ENCODE results near the gene FAM241A.
"Not testable (repeated sequence)": the region's sequence is repeated elsewhere in the genome, so short reads cannot be mapped to it uniquely, and the experiment has no call there.

Gene FAM241A

DNA sequence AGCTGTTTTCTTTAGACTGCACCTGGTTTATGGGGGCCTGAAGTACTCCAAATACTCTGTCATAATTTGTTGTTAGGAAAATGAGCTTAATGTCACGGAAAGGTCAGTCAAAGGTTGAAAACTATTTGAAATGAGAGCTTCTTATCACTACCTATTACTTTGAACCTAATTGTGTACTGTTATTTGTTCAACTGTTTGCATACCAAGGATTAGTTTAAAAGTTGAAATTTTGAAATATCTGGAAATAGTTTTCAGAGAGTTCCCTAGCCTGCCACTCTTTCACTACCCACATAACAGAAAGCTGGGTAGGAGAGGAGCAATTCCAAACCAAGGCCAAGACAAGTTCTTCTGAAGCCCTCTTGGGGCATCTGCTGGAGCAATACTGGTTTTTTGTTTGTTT is 58.3 kb downstream of the FAM241A start:
- DNase-seq (ENCODE audit: insufficient read length) (no peak), FAIRE-seq (no peak)
- TF ChIP-seq TAF1 (IDR thresholded peaks at IDR 0.05; ENCODE audit: borderline replicate concordance, low read depth, low read length): no peak
- no peak for TF ChIP-seq POLR2AphosphoS5 (IDR thresholded peaks at IDR 0.05; ENCODE audit: low read depth, low read length)
- TF ChIP-seq POLR2A (IDR thresholded peaks at IDR 0.05; ENCODE audit: low read depth, low read length): no peak

DNA sequence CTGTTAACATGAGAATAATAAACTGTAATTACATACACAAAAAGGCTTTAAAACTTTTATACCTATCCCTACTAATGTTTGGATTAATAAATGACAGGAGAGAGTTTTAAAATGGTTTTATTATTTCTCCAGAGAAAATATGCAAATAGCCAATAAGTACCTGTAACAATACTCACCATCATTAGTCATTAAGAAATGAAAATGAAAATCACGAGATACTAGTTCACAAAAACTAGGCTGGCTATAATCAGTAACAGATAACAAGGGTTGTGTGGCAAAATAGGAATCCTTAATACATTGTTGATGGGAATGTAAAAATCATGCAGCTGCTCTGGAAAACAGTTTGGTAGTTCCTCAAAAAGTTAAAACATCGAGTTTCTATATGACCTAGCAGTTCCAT is 61.2 kb downstream of the FAM241A start:
- DNase-seq (ENCODE audit: insufficient read length) (no peak), FAIRE-seq (no peak)
- TF ChIP-seq TAF1 (IDR thresholded peaks at IDR 0.05; ENCODE audit: borderline replicate concordance, low read depth, low read length) (no peak), POLR2A (IDR thresholded peaks at IDR 0.05; ENCODE audit: low read depth, low read length) (no peak), POLR2AphosphoS5 (IDR thresholded peaks at IDR 0.05; ENCODE audit: low read depth, low read length) (no peak)

DNA sequence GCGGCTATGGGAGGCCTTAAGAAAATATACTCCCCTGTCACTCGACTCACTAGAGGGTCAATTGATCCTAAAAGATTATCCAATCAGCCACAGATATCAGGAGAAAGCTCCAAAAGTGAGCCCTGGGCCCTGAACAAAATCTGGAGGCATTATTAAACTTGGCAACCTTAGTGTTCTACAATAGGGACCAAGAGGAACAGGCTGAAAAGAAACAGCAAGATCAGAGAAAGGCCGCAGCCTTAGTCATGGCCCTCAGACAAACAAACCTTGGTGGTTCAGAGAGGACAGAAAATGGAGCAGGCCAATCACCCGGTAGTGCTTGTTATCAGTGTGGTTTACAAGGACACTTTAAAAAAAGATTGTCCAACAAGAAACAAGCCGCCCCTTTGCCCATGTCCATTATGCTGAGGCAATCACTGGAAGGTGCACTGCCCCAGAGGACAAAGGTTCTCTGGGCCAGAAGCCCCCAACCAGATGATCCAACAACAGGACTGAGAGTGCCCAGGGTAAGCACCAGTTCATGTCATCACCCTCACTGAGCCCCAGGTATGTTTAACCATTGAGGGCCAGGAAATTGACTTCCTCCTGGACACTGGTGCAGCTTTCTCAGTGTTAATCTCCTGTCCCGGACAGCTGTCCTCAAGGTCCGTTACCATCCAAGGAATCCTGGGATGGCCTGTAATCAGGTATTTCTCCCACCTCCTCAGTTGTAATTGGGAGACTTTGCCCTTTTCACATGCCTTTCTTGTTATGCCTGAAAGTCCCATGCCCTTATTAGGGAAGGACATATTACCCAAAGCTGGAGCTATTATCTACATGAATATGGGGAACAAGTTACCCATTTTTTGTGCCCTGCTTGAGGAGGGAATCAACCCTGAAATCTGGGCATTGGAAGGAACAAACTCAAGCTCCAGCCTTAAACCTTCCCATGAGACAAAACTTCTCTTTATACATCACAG is 63.2 kb downstream of the FAM241A start:
- FAIRE-seq; DNase-seq (ENCODE audit: insufficient read length): not testable (repeated sequence)

DNA sequence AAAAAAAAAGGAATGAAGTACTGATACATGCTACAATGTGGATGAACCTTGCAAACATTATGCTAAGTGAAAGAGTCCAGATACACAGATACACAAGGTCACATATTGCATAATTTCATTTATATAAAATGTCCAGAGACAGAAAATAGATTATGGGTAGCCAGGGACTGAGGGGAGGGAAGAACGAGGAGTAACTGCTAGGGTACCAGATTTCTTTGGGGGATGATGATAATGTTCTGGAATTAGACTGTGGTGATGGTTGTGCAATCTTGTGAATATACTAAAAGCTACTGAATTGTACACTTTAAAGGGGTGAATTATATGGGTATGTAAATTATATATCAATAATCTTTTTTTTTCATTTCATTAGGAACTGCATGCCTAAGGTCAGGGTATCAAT is 65.5 kb downstream of the FAM241A start:
- FAIRE-seq: no peak
- no peak for DNase-seq (ENCODE audit: insufficient read length)
- TF ChIP-seq POLR2A (IDR thresholded peaks at IDR 0.05; ENCODE audit: low read depth, low read length) (no peak), TAF1 (IDR thresholded peaks at IDR 0.05; ENCODE audit: borderline replicate concordance, low read depth, low read length) (no peak), POLR2AphosphoS5 (IDR thresholded peaks at IDR 0.05; ENCODE audit: low read depth, low read length) (no peak)

DNA sequence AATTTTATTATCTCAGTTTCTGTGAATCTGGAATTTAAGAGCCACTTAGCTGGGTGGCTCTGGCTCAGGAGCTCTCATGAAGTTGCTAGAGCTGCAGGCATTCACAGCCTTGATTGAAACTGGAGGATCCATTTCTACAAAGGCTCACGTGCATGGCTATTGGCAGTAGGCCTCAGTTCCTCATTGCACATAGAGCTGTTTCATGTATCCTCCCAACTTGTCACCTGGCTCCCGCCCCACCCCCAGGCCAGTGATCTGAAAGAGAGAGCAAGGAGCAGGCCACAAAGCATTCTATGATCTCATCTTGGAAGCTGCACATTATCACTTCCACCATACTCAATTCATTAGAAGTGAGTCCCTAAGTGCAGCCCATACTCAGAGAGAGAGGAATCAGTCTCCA is 67.8 kb downstream of the FAM241A start:
- DNase-seq (ENCODE audit: insufficient read length) (no peak), FAIRE-seq (peak; percentile 21)
- TF ChIP-seq TAF1 (IDR thresholded peaks at IDR 0.05; ENCODE audit: borderline replicate concordance, low read depth, low read length): no peak
- TF ChIP-seq POLR2A (IDR thresholded peaks at IDR 0.05; ENCODE audit: low read depth, low read length): no peak
- no peak for TF ChIP-seq POLR2AphosphoS5 (IDR thresholded peaks at IDR 0.05; ENCODE audit: low read depth, low read length)

GRCh38 chr4:112213856-112214255 is 68.6 kb downstream of the FAM241A start:
- TF ChIP-seq POLR2A (IDR thresholded peaks at IDR 0.05; ENCODE audit: low read depth, low read length) (no peak), POLR2AphosphoS5 (IDR thresholded peaks at IDR 0.05; ENCODE audit: low read depth, low read length) (no peak), TAF1 (IDR thresholded peaks at IDR 0.05; ENCODE audit: borderline replicate concordance, low read depth, low read length) (no peak)
- no peak for DNase-seq (ENCODE audit: insufficient read length)
- peak; percentile 51 for FAIRE-seq

GRCh38 chr4:112214390-112215264 is 69.4 kb downstream of the FAM241A start:
- FAIRE-seq (peak; percentile 50), DNase-seq (ENCODE audit: insufficient read length) (no peak)
- TF ChIP-seq POLR2AphosphoS5 (IDR thresholded peaks at IDR 0.05; ENCODE audit: low read depth, low read length): no peak
- no peak for TF ChIP-seq POLR2A (IDR thresholded peaks at IDR 0.05; ENCODE audit: low read depth, low read length)
- no peak for TF ChIP-seq TAF1 (IDR thresholded peaks at IDR 0.05; ENCODE audit: borderline replicate concordance, low read depth, low read length)

GRCh38 chr4:112219826-112220366 is 74.6 kb downstream of the FAM241A start:
- DNase-seq (ENCODE audit: insufficient read length) (no peak), FAIRE-seq (no peak)
- TF ChIP-seq POLR2AphosphoS5 (IDR thresholded peaks at IDR 0.05; ENCODE audit: low read depth, low read length) (no peak), POLR2A (IDR thresholded peaks at IDR 0.05; ENCODE audit: low read depth, low read length) (no peak), TAF1 (IDR thresholded peaks at IDR 0.05; ENCODE audit: borderline replicate concordance, low read depth, low read length) (no peak)

GRCh38 chr4:112222219-112222955 is 77.1 kb downstream of the FAM241A start:
- FAIRE-seq (no peak), DNase-seq (ENCODE audit: insufficient read length) (no peak)
- TF ChIP-seq POLR2A (IDR thresholded peaks at IDR 0.05; ENCODE audit: low read depth, low read length) (no peak), POLR2AphosphoS5 (IDR thresholded peaks at IDR 0.05; ENCODE audit: low read depth, low read length) (no peak)

GRCh38 chr4:112225157-112225556 is 79.9 kb downstream of the FAM241A start:
- DNase-seq (ENCODE audit: insufficient read length) (no peak), FAIRE-seq (no peak)
- TF ChIP-seq POLR2A (IDR thresholded peaks at IDR 0.05; ENCODE audit: low read depth, low read length): no peak
- TF ChIP-seq TAF1 (IDR thresholded peaks at IDR 0.05; ENCODE audit: borderline replicate concordance, low read depth, low read length): no peak
- TF ChIP-seq POLR2AphosphoS5 (IDR thresholded peaks at IDR 0.05; ENCODE audit: low read depth, low read length): no peak
